Limb (tissue), 2 donors: ENCODE results near the gene DONSON.
A peak's percentile ranks its signal among the peaks of the same experiment; 100 is the strongest.

ENCODE experiments used
- DNase-seq, 2 donors: peaks; one replicate each; pipeline ENCODE4 v3.0.0-alpha.2; 2016; ENCODE audit errors: extremely low spot score in 2 of 2

Gene DONSON

DNA sequence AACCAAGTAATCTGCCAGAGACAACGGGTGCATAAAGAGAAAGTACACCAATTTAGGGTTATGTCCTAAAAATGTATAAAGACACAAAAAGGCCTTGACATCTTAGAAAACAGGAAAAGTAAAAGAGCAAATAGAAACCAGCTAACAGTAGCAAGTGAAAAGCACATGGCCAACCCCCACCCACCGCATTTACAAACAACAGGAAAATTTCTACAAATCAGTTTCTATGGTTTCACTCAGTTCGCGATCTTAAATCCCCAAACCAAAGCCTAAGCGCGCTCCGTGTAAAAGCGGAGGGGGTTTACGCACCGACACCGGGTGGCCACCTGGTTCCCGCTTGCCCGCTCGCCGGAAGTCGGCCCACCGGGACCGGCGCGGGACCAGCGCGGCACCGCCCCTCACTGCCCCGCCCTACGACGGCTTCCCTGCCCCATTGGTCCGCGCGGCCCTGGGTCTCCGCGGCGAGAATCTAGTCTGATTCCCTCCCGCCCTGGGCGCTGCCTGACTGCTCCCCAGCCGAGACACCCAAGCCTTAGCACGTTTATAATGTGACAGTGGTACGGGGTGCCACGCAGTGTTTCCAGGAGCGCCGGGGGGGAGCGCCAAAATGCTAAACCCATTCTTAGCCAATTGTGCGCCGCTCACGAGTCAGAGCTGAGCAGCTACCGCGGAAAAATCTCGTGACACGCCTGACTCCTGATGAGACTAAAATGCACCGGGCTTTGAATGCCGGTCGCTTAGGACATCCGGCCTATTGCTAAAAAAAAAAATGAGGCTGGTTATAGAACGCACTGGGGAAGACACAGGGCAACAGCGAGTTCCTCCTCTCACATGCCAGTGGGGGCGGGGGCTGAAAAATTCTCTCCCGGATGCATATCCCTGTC is 46.5 kb downstream of the DONSON start, which contains the start of gene GART:
TSS of gene GART (minus strand) at position 362 of the 884 bp plus-strand sequence. CDS start 2,802 bp downstream, outside the sequence.
- peak; percentile 81 to 91 for DNase-seq

DNA sequence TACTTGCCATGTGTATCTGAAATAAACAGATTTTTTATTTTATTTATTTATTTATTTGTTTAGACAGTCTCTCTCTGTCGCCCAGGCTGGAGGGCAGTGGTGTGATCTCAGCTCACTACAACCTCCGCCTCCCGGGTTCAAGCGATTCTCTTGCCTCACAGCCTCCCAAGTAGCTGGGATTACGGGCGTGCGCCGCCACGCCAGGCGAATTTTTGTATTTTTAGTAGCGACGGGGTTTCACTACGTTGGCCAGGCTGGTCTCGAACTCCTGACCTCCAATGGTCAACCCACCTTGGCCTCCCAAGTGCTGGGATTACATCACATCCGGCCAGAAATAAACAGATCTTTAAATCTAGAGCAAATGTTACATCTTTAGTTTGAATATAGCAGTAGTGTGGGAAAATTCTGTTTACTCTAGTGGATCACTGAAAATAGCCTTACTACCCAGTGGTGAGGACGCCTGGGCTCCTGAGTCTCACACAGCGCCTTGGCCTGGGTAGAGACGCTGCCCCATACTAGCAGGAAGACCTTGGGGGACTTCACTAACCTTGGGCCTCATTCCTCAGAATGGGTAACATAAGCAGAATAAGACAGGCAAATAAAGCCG is 47.3 kb downstream of the DONSON start:
- peak in 1 of 2 donors; percentile 38 for DNase-seq

DNA sequence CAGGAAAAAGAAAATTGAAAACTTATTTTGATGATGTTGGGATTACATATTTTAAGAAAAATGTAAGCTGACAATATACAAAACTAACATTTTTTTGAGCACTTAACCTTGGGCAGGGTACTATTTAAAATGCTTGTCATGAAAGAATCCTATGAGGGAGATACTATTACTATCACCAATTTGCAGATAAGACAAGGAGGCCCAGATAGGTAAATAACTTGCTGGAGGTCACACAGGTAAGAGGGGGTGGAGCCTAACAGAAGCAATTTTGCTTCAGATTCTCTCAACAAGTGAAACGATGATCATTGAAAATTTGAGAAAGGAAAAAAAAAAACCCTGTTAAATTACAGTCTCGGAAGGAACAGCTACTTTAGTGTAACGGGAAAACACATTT is 47.8 kb downstream of the DONSON start:
- no peak for DNase-seq

DNA sequence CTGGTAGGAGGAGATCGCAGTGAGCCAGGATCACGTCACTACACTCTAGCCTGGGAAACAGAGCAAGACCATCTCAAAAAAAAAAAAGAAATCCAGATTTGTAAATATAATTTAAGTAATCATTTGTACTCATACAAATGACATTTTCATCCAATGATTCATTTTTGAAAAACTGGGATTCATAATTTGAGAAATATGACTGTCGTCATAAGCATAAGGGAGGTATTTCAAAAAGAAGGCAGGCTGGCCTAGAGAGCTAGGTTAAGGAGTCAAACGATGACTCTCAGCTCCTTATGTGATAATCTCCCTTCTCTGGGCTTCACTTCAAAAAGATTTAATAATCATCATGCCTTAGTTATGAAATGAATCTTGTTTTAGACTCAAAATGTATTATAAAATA is 48.9 kb downstream of the DONSON start:
- DNase-seq = no peak

DNA sequence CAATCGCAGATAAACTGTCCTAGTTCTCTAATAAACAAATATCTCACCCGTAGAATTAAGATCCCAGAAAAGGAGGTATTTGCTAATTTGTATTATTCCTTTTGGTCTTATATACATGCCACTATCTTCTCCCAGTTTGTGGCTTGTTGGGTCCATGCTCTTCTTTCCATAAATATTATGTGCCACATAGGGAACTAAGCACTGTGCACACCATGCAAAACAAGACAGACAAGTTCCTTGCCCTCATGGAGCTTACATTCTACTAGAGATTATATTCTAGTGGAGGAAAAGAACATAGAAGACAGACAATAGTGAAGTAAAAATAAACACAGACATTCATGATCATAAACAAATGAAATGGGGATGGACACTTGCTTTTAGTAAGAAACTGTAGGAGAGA is 51.3 kb downstream of the DONSON start:
- no peak for DNase-seq

DNA sequence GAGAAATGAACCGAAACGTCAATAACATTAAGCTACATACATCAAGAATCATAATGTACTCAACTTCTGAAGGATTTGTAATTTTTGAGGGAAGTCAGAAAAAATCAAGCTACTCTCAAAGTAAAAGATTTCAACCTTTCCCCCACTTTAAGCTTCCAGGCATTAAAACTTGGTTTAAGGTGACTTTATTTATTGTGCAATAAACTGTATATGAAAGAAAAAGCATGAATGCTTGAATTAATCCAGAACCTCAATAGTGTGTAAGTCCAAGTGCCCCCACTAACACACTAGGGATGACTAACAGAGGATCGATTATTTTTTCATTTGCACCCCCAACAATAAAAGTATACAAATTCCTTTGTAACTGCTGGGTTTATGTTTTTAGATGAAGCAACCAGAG is 57.5 kb downstream of the DONSON start:
- no peak for DNase-seq
